ENCODE measurements around the gene YBEY. TPM values are rescaled to one million over a fixed set of nuclear protein-coding genes. Genes with fewer than 3 reads are reported as not detected.
A peak's percentile ranks its signal among the peaks of the same experiment; 100 is the strongest.

YBEY gene
- total and polyA plus RNA-seq, 2 donors (not counting 1 experiment from before 2014, with no cell fraction given) = 15.9 to 18.6 TPM

DNA sequence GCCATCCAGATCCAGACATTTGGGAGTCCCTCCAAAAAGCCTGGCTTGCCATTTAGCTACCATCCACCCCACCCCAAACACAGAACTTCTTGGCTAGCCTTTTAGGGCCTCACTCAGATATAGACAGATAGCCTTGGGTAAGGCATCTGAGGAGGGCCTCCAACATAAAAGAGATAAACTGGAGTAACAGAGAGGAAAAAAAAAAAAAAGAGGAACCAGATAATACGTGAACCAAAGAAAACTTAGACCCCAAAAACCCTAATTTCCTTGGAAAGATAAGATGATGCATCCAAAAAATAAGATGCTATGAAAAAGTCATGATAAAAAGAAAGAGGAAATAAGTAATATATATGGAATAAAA, 37.7 kb upstream of the YBEY start:
- Histone ChIP-seq H3K36me3 (ENCODE audit: control insufficient read depth, insufficient read depth, low read length) (peaks cover 27% of the 10 kb centered on the region), H3K9ac (ENCODE audit: insufficient read depth, low read length) (no peak overlapping the region), H2AFZ (ENCODE audit: low read length) (no peak overlapping the region), H3K4me2 (ENCODE audit: extremely low read depth, insufficient read depth, low read length) (no peak overlapping the region), H3K9me3 (ENCODE audit: control insufficient read depth, insufficient read depth, low read depth, low read length) (no peaks in the 10 kb centered on the region), H3K4me1 (ENCODE audit: control insufficient read depth, extremely low read depth, insufficient read depth, low read length) (no peaks in the 10 kb centered on the region), H3K79me2 (ENCODE audit: control insufficient read depth, insufficient read depth, low read length) (no peaks in the 10 kb centered on the region), H3K27ac (ENCODE audit: insufficient read depth, low read length) (no peak overlapping the region), H4K20me1 (ENCODE audit: control insufficient read depth, extremely low read depth, insufficient read depth, low read length) (no peaks in the 10 kb centered on the region), H3K4me3 (replicated peaks in 1 of 4; ENCODE audit: control extremely low read depth in 1 of 4, insufficient read depth in 1 of 4, low read depth in 3 of 4, low read length in 4 of 4) (no peak overlapping the region), H3K27me3 (ENCODE audit: control insufficient read depth, insufficient read depth, low read length) (no peaks in the 10 kb centered on the region)
- no peak for DNase-seq (ENCODE audit: low read depth in 2 of 2)
- no peak for TF ChIP-seq EZH2 (IDR thresholded peaks at IDR 0.05; ENCODE audit: low read length, missing control alignments)
- TF ChIP-seq, protein P1, sequence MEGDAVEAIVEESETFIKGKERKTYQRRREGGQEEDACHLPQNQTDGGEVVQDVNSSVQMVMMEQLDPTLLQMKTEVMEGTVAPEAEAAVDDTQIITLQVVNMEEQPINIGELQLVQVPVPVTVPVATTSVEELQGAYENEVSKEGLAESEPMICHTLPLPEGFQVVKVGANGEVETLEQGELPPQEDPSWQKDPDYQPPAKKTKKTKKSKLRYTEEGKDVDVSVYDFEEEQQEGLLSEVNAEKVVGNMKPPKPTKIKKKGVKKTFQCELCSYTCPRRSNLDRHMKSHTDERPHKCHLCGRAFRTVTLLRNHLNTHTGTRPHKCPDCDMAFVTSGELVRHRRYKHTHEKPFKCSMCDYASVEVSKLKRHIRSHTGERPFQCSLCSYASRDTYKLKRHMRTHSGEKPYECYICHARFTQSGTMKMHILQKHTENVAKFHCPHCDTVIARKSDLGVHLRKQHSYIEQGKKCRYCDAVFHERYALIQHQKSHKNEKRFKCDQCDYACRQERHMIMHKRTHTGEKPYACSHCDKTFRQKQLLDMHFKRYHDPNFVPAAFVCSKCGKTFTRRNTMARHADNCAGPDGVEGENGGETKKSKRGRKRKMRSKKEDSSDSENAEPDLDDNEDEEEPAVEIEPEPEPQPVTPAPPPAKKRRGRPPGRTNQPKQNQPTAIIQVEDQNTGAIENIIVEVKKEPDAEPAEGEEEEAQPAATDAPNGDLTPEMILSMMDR (conservative IDR thresholded peaks at IDR 0.05 in 1 of 2, IDR thresholded peaks at IDR 0.05 in 1 of 2; ENCODE audit: low read depth in 1 of 2, low read length in 2 of 2) = no peak

DNA sequence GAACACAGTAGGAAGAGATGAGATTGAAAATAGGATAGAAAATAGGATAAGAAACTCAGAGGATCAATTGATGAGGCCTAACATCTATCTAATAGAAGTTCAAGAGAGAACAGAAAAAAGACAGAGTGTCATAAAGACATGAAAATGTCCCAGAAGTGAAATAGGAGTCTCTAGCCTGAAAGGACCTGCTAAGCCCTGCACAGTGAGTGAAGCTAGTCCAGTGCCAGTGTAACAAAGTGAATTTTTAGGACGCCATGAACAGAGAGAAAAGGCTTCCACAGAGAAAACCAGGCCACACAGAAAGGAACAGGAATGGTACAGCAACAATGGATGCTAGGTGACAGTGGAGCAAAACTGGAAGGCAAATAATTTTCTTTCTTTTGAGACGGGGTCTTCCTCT, 37.3 kb upstream of the YBEY start:
- Histone ChIP-seq H3K27me3 (ENCODE audit: control insufficient read depth, insufficient read depth, low read length) (no peaks in the 10 kb centered on the region), H3K27ac (ENCODE audit: insufficient read depth, low read length) (no peak overlapping the region), H3K79me2 (ENCODE audit: control insufficient read depth, insufficient read depth, low read length) (no peaks in the 10 kb centered on the region), H4K20me1 (ENCODE audit: control insufficient read depth, extremely low read depth, insufficient read depth, low read length) (no peaks in the 10 kb centered on the region), H3K9me3 (ENCODE audit: control insufficient read depth, insufficient read depth, low read depth, low read length) (no peaks in the 10 kb centered on the region), H3K4me3 (replicated peaks in 1 of 4; ENCODE audit: control extremely low read depth in 1 of 4, insufficient read depth in 1 of 4, low read depth in 3 of 4, low read length in 4 of 4) (no peak overlapping the region), H3K4me1 (ENCODE audit: control insufficient read depth, extremely low read depth, insufficient read depth, low read length) (no peaks in the 10 kb centered on the region), H3K4me2 (ENCODE audit: extremely low read depth, insufficient read depth, low read length) (no peak overlapping the region), H3K36me3 (ENCODE audit: control insufficient read depth, insufficient read depth, low read length) (peaks cover 31% of the 10 kb centered on the region), H3K9ac (ENCODE audit: insufficient read depth, low read length) (no peak overlapping the region), H2AFZ (ENCODE audit: low read length) (no peak overlapping the region)
- no peak for DNase-seq (ENCODE audit: low read depth in 2 of 2)
- TF ChIP-seq EZH2 (IDR thresholded peaks at IDR 0.05; ENCODE audit: low read length, missing control alignments) = no peak
- TF ChIP-seq, protein P1 (conservative IDR thresholded peaks at IDR 0.05 in 1 of 2, IDR thresholded peaks at IDR 0.05 in 1 of 2; ENCODE audit: low read depth in 1 of 2, low read length in 2 of 2) = no peak

DNA sequence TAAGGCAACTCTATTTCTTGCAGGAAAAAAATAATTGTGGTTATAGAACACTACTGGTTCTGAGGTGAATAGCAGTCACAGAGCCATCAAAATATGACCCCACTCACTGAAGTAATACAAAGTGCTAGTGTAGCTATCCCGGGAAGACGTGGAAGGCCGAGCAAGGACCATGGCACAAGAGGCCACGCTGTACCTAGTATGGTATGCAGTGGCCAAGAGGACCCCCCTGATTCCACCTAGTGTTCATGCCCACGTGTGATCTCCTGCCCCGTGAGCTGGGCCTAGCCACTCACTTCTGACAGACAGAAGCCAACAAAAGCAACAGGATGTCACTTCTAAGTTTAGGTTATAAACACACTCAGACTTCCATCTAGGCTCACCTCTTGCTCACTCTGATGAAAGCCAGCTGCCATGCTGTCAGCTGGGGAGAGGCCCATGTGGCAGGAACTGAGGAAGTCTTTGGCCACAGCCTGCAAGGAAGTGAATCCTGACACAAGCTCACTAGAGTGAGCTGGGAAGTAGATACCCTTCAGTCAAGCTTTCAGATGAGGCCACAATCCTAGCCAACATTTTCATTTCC, 35.9 kb upstream of the YBEY start:
- H3K4me1 ChIP-seq (ENCODE audit: control insufficient read depth, extremely low read depth, insufficient read depth, low read length) = no peaks in the 10 kb centered on the region
- H3K9ac ChIP-seq (ENCODE audit: insufficient read depth, low read length) = no peak overlapping the region
- no peak overlapping the region for H3K4me2 ChIP-seq (ENCODE audit: extremely low read depth, insufficient read depth, low read length)
- peaks cover 32% of the 10 kb centered on the region for H3K36me3 ChIP-seq (ENCODE audit: control insufficient read depth, insufficient read depth, low read length)
- no peaks in the 10 kb centered on the region for H4K20me1 ChIP-seq (ENCODE audit: control insufficient read depth, extremely low read depth, insufficient read depth, low read length)
- no peaks in the 10 kb centered on the region for H3K9me3 ChIP-seq (ENCODE audit: control insufficient read depth, insufficient read depth, low read depth, low read length)
- DNase-seq (ENCODE audit: low read depth in 2 of 2) = peak in 1 of 2 donors; percentile 38
- no peak overlapping the region for H2AFZ ChIP-seq (ENCODE audit: low read length)
- no peaks in the 10 kb centered on the region for H3K27me3 ChIP-seq (ENCODE audit: control insufficient read depth, insufficient read depth, low read length)
- H3K79me2 ChIP-seq (ENCODE audit: control insufficient read depth, insufficient read depth, low read length) = no peaks in the 10 kb centered on the region
- H3K27ac ChIP-seq (ENCODE audit: insufficient read depth, low read length) = no peak overlapping the region
- no peak for TF ChIP-seq EZH2 (IDR thresholded peaks at IDR 0.05; ENCODE audit: low read length, missing control alignments)
- no peak overlapping the region for H3K4me3 ChIP-seq (replicated peaks in 1 of 4; ENCODE audit: control extremely low read depth in 1 of 4, insufficient read depth in 1 of 4, low read depth in 3 of 4, low read length in 4 of 4)
